Measurements from ENCODE around the gene SSBP3.

- TF ChIP-seq POLR2A (IDR thresholded peaks at IDR 0.05), result no peak
- TF ChIP-seq CTCF (IDR thresholded peaks at IDR 0.05), result no peak
Observed at GRCh38 chr1:54224233-54224632, 182.0 kb downstream of the SSBP3 start.

All from body of pancreas (tissue), 4 donors.